ENCODE data around the gene ABR. TPM values are rescaled to one million over a fixed set of nuclear protein-coding genes. Genes with fewer than 3 reads are reported as not detected.
A peak's percentile ranks its signal among the peaks of the same experiment; 100 is the strongest.

Gene ABR
- total and polyA plus RNA-seq, 2 donors from 2014 or later, result 18.7 to 116 TPM

GRCh38 chr17:1227917-1228780 lies 48.4 kb upstream of the ABR start:
- DNase-seq, result peak in 4 of 5 donors; percentile 30 to 79 (median 51)

GRCh38 chr17:1227365-1227764 lies 47.6 kb upstream of the ABR start:
- DNase-seq, result no peak
- Histone ChIP-seq H3K9ac (ENCODE audit: low read length in 3 of 3) (no peak overlapping the region), H3K9me3 (ENCODE audit: control insufficient read depth in 2 of 3, insufficient read depth in 1 of 3, low read length in 3 of 3) (no peaks in the 10 kb centered on the region), H3K27me3 (ENCODE audit: control insufficient read depth, insufficient read depth, low read length) (peaks cover 16% of the 10 kb centered on the region), H3K36me3 (ENCODE audit: control insufficient read depth in 2 of 3, insufficient read depth in 3 of 3, low read length in 3 of 3) (peaks cover 0 to 3% (median 0%) of the 10 kb centered on the region in 3 donors), H3K27ac (ENCODE audit: low read depth in 2 of 2, low read length in 2 of 2) (no peak overlapping the region), H3K4me3 (ENCODE audit: low read length in 3 of 3) (peak overlapping the region in 1 of 3 donors; percentile 39), H3K4me1 (ENCODE audit: control insufficient read depth in 2 of 3, insufficient read depth in 2 of 3, low read depth in 1 of 3, low read length in 3 of 3) (peaks cover 0 to 5% (median 0%) of the 10 kb centered on the region in 3 donors)
- FAIRE-seq, result no peak
- intact Hi-C loops (cut with DNase I), result no loop called here
- no peak for TF ChIP-seq CTCF (IDR thresholded peaks at IDR 0.05; ENCODE audit: borderline replicate concordance, extremely low read depth, insufficient read depth)

More at GRCh38 chr17:1227917-1228780, 48.4 kb upstream of the ABR start:
- H3K9ac ChIP-seq (ENCODE audit: low read length in 3 of 3), result no peak overlapping the region
- H3K36me3 ChIP-seq (ENCODE audit: control insufficient read depth in 2 of 3, insufficient read depth in 3 of 3, low read length in 3 of 3), result peaks cover 0 to 3% (median 0%) of the 10 kb centered on the region in 3 donors
- H3K27me3 ChIP-seq (ENCODE audit: control insufficient read depth, insufficient read depth, low read length), result peaks cover 16% of the 10 kb centered on the region
- no peak for TF ChIP-seq CTCF (IDR thresholded peaks at IDR 0.05; ENCODE audit: borderline replicate concordance, extremely low read depth, insufficient read depth)
- H3K4me3 ChIP-seq (ENCODE audit: low read length in 3 of 3), result peak overlapping the region in 2 of 3 donors; percentile 18 to 39
- H3K27ac ChIP-seq (ENCODE audit: low read depth in 2 of 2, low read length in 2 of 2), result no peak overlapping the region
- intact Hi-C loops (cut with DNase I), result no loop called here
- no peak for FAIRE-seq
- no peaks in the 10 kb centered on the region for H3K9me3 ChIP-seq (ENCODE audit: control insufficient read depth in 2 of 3, insufficient read depth in 1 of 3, low read length in 3 of 3)
- H3K4me1 ChIP-seq (ENCODE audit: control insufficient read depth in 2 of 3, insufficient read depth in 2 of 3, low read depth in 1 of 3, low read length in 3 of 3), result peaks cover 0 to 5% (median 0%) of the 10 kb centered on the region in 3 donors

GRCh38 chr17:1226308-1226707 lies 46.5 kb upstream of the ABR start:
- Histone ChIP-seq H3K9me3 (ENCODE audit: control insufficient read depth in 2 of 3, insufficient read depth in 1 of 3, low read length in 3 of 3) (peaks cover 0 to 1% (median 0%) of the 10 kb centered on the region in 3 donors), H3K4me1 (ENCODE audit: control insufficient read depth in 2 of 3, insufficient read depth in 2 of 3, low read depth in 1 of 3, low read length in 3 of 3) (peaks cover 0 to 5% (median 0%) of the 10 kb centered on the region in 3 donors), H3K9ac (ENCODE audit: low read length in 3 of 3) (no peak overlapping the region), H3K36me3 (ENCODE audit: control insufficient read depth in 2 of 3, insufficient read depth in 3 of 3, low read length in 3 of 3) (peaks cover 0 to 3% (median 0%) of the 10 kb centered on the region in 3 donors), H3K4me3 (ENCODE audit: low read length in 3 of 3) (no peak overlapping the region), H3K27ac (ENCODE audit: low read depth in 2 of 2, low read length in 2 of 2) (no peak overlapping the region), H3K27me3 (ENCODE audit: control insufficient read depth, insufficient read depth, low read length) (peaks cover 14% of the 10 kb centered on the region)
- FAIRE-seq (no peak), DNase-seq (no peak)
- intact Hi-C loops (cut with DNase I), result no loop called here
- TF ChIP-seq CTCF (IDR thresholded peaks at IDR 0.05; ENCODE audit: borderline replicate concordance, extremely low read depth, insufficient read depth), result no peak
